Measurements from ENCODE around the gene CLIC3.

The CLIC3 gene

GRCh38 chr9:136979769-136980587 is 16.4 kb downstream of the CLIC3 start:
- DNase-seq, result no peak

GRCh38 chr9:136978865-136979544 is 17.4 kb downstream of the CLIC3 start:
- DNase-seq, result no peak

GRCh38 chr9:136978073-136978864 is 18.1 kb downstream of the CLIC3 start:
- peak; percentile 33 for DNase-seq

- no peak for DNase-seq
Measured at GRCh38 chr9:136977649-136978072, 18.7 kb downstream of the CLIC3 start.

GRCh38 chr9:136977223-136977622 is 19.1 kb downstream of the CLIC3 start, which contains the start of gene PTGDS:
PTGDS (plus strand) TSS chr9:136977504; CDS start chr9:136977579, 75 bp downstream.
- DNase-seq, result no peak

GRCh38 chr9:136975644-136976043 is 20.7 kb downstream of the CLIC3 start:
- no peak for DNase-seq

GRCh38 chr9:136974817-136975535 is 21.4 kb downstream of the CLIC3 start:
- no peak for DNase-seq

- DNase-seq, result no peak
Measured at GRCh38 chr9:136973618-136974617, 22.4 kb downstream of the CLIC3 start.

- DNase-seq, result no peak
Measured at GRCh38 chr9:136972743-136973142, 23.6 kb downstream of the CLIC3 start.

GRCh38 chr9:136972335-136972734 is 24.0 kb downstream of the CLIC3 start:
- DNase-seq, result no peak

- DNase-seq, result no peak
Measured at GRCh38 chr9:136971746-136972145, 24.6 kb downstream of the CLIC3 start.

GRCh38 chr9:136970361-136970760 is 26.0 kb downstream of the CLIC3 start:
- DNase-seq, result no peak

GRCh38 chr9:136969774-136970173 is 26.6 kb downstream of the CLIC3 start:
- DNase-seq, result no peak

GRCh38 chr9:136969150-136969549 is 27.2 kb downstream of the CLIC3 start:
- no peak for DNase-seq

- DNase-seq, result no peak
Measured at GRCh38 chr9:136968333-136969127, 27.8 kb downstream of the CLIC3 start.

GRCh38 chr9:136965771-136966484 is 30.4 kb downstream of the CLIC3 start:
- no peak for DNase-seq

GRCh38 chr9:136964833-136965422 is 31.4 kb downstream of the CLIC3 start:
- no peak for DNase-seq

GRCh38 chr9:136964171-136964689 is 32.1 kb downstream of the CLIC3 start:
- no peak for DNase-seq

GRCh38 chr9:136963751-136964150 is 32.6 kb downstream of the CLIC3 start:
- no peak for DNase-seq

All from T1000 (cell line).